ENCODE results near the gene TFCP2L1.

GRCh38 chr2:121307048-121307447, 22.0 kb upstream of the TFCP2L1 start:
- TF ChIP-seq CTCF (IDR thresholded peaks at IDR 0.05) (no peak), POLR2A (IDR thresholded peaks at IDR 0.05) (no peak)
